Measurements from ENCODE around the gene DNAJC15. TPM values are rescaled to one million over a fixed set of nuclear protein-coding genes. Genes with fewer than 3 reads are reported as not detected.
"Not testable (repeated sequence)": the region's sequence is repeated elsewhere in the genome, so short reads cannot be mapped to it uniquely, and the experiment has no call there.

Gene DNAJC15
- total RNA-seq, 1 experiment from 2014 or later, result 10.8 TPM

- TF ChIP-seq SIN3A (IDR thresholded peaks at IDR 0.05; ENCODE audit: low read depth), result no peak
- no peak for TF ChIP-seq TCF7L2 (IDR thresholded peaks at IDR 0.05; ENCODE audit: borderline replicate concordance, extremely low read depth, insufficient read depth, insufficient read length)
- no peak for TF ChIP-seq YY1 (IDR thresholded peaks at IDR 0.05; ENCODE audit: extremely low read depth, insufficient replicate concordance, low read depth, low read length)
Observed at GRCh38 chr13:43039966-43040365, 16.6 kb downstream of the DNAJC15 start (continued).

- H3K27me3 ChIP-seq (ENCODE audit: insufficient read depth, low read length); intact Hi-C loops (cut with micrococcal nuclease); H4K20me1 ChIP-seq (ENCODE audit: insufficient read depth); RAD21 ChIA-PET (ENCODE audit: low non-redundant PET in 1 of 2, low total read pairs in 2 of 2, uncharacterized antibody in 2 of 2, unreplicated experiment in 2 of 2); H3K27ac ChIP-seq (ENCODE audit: low read depth, low read length); H3K9me3 ChIP-seq (ENCODE audit: control insufficient read depth in 1 of 2, insufficient read depth in 1 of 2, low read depth in 1 of 2, low read length in 2 of 2); H3K36me3 ChIP-seq (ENCODE audit: control insufficient read depth in 1 of 2, insufficient read depth in 2 of 2, low read length in 2 of 2); H3K4me2 ChIP-seq (ENCODE audit: low read length); H3K9ac ChIP-seq (ENCODE audit: low read length); ATAC-seq; H3K4me3 ChIP-seq (replicated peaks in 1 of 2; ENCODE audit: low read depth in 1 of 2, low read length in 2 of 2); H3K9me2 ChIP-seq (ENCODE audit: insufficient read depth); POLR2A ChIA-PET; H2AFZ ChIP-seq (ENCODE audit: low read depth, low read length, poor library complexity, severe bottlenecking); CTCF ChIA-PET; DNase-seq (ENCODE audit: low read depth, low spot score); BruUV-seq (replicated peaks): not testable (repeated sequence)
- Histone ChIP-seq H3K79me2 (ENCODE audit: insufficient read depth, low read length) (peaks cover 11% of the 10 kb centered on the region; the same call in 1 of the 2 replicates), H3K4me1 (ENCODE audit: control insufficient read depth in 1 of 2, insufficient read depth in 2 of 2, low read length in 2 of 2) (peaks cover 13 to 22% of the 10 kb centered on the region in 2 experiments; a peak in 3 of 4 replicates)
Observed at GRCh38 chr13:43040581-43041368, 17.4 kb downstream of the DNAJC15 start.

GRCh38 chr13:43041369-43041921 lies 18.1 kb downstream of the DNAJC15 start:
- TF ChIP-seq EZH2phosphoT487 (IDR thresholded peaks at IDR 0.05; ENCODE audit: borderline replicate concordance), result no peak
- TF ChIP-seq CTCF (IDR thresholded peaks at IDR 0.05 in 2 of 3, conservative IDR thresholded peaks at IDR 0.05 in 1 of 3; ENCODE audit: borderline replicate concordance in 1 of 3, insufficient read depth in 1 of 3, low read depth in 2 of 3, low read length in 2 of 3), result no peak
- TF ChIP-seq ZBTB33 (IDR thresholded peaks at IDR 0.05; ENCODE audit: extremely low read depth, insufficient replicate concordance, low read length), result no peak
- TF ChIP-seq EZH2 (IDR thresholded peaks at IDR 0.05), result no peak
- TF ChIP-seq ZNF274 (IDR thresholded peaks at IDR 0.05; ENCODE audit: low read depth, low read length), result no peak
- intact Hi-C loops (cut with micrococcal nuclease), result no loop called here
- Histone ChIP-seq H3K9me2 (ENCODE audit: insufficient read depth) (no peaks in the 10 kb centered on the region), H3K9me3 (ENCODE audit: control insufficient read depth in 1 of 2, insufficient read depth in 1 of 2, low read depth in 1 of 2, low read length in 2 of 2) (no peaks in the 10 kb centered on the region), H3K9ac (ENCODE audit: low read length) (no peak overlapping the region), H3K27ac (ENCODE audit: low read depth, low read length) (no peak overlapping the region), H3K27me3 (ENCODE audit: insufficient read depth, low read length) (no peaks in the 10 kb centered on the region), H3K4me1 (ENCODE audit: control insufficient read depth in 1 of 2, insufficient read depth in 2 of 2, low read length in 2 of 2) (peaks cover 13 to 25% of the 10 kb centered on the region in 2 experiments; a peak in 3 of 4 replicates), H3K36me3 (ENCODE audit: control insufficient read depth in 1 of 2, insufficient read depth in 2 of 2, low read length in 2 of 2) (no peaks in the 10 kb centered on the region), H3K79me2 (ENCODE audit: insufficient read depth, low read length) (peaks cover 11% of the 10 kb centered on the region; the same call in 1 of the 2 replicates), H3K4me2 (ENCODE audit: low read length) (no peak overlapping the region), H3K4me3 (replicated peaks in 1 of 2; ENCODE audit: low read depth in 1 of 2, low read length in 2 of 2) (no peak overlapping the region), H2AFZ (ENCODE audit: low read depth, low read length, poor library complexity, severe bottlenecking) (no peak overlapping the region), H4K20me1 (ENCODE audit: insufficient read depth) (no peaks in the 10 kb centered on the region)
- DNase-seq (ENCODE audit: low read depth, low spot score), result no peak
- no TSS peak for BruUV-seq (replicated peaks)
- no peak for ATAC-seq
- ChIA-PET CTCF (no interaction called here), RAD21 (ENCODE audit: low non-redundant PET in 1 of 2, low total read pairs in 2 of 2, uncharacterized antibody in 2 of 2, unreplicated experiment in 2 of 2) (no interaction called here), POLR2A (no interaction called here)

All from HCT116 (cell line).